IMR-90 (cell line): ENCODE results near the gene PTTG1IP2. TPM values are rescaled to one million over a fixed set of nuclear protein-coding genes. Genes with fewer than 3 reads are reported as not detected.

Source experiments
- ATAC-seq: fragments of 200-7000 bp; cut with Tn5 transposase; 2 replicates; pipeline ENCODE4 v1.9.1; 2020; ENCODE audit warnings: low read depth, mild to moderate bottlenecking, moderate library complexity
- BruUV-seq: library from RNA; stranded (reverse); fragments of 400-500 nt; replicated peaks from 2 replicates; lab custom pipeline; 2021; lab: Mats Ljungman, UMichigan
- CTCF ChIA-PET: fragments of 300-600 bp; formaldehyde crosslinking; extraction: SDS; loops from one replicate; lab custom pipeline; 2021; ENCODE audit warnings: antibody characterized with exemption; lab: Yijun Ruan, JAX
- POLR2A ChIA-PET: fragments of 300-600 bp; sonication (Branson Sonifier 250); formaldehyde crosslinking; loops from one replicate; lab custom pipeline; 2022; ENCODE audit warnings: antibody characterized with exemption; ENCODE audit not compliant: unreplicated experiment; lab: Charles Lee
- DNase-seq: peaks from one replicate; pipeline ENCODE4 v3.0.0; 2013
- H2AFZ ChIP-seq: replicated peaks from 2 replicates; pipeline ENCODE3; 2013; ENCODE audit warnings: low read length, mild to moderate bottlenecking; ENCODE audit not compliant: poor library complexity
- H2AK5ac ChIP-seq: 2 replicates; pipeline ENCODE4 v1.6.1; 2013; ENCODE audit warnings: low read depth, low read length, inconsistent platforms
- H2AK9ac ChIP-seq: replicated peaks from 2 replicates; pipeline ENCODE3; 2013; ENCODE audit warnings: mild to moderate bottlenecking, low read depth, low read length, moderate library complexity; ENCODE audit not compliant: poor library complexity
- H2BK120ac ChIP-seq: 2 replicates; pipeline ENCODE4 v1.6.1; 2013; ENCODE audit warnings: low read depth, low read length, inconsistent platforms
- H2BK15ac ChIP-seq: 3 replicates; pipeline ENCODE4 v1.6.1; 2013; ENCODE audit warnings: low read depth, low read length, inconsistent platforms
- H2BK20ac ChIP-seq: 2 replicates; pipeline ENCODE4 v1.6.1; 2013; ENCODE audit warnings: low read depth, mild to moderate bottlenecking, inconsistent platforms, low read length, moderate library complexity
- H2BK5ac ChIP-seq: 2 replicates; pipeline ENCODE4 v1.6.1; 2013; ENCODE audit warnings: mild to moderate bottlenecking, low read depth, low read length, inconsistent platforms; ENCODE audit not compliant: poor library complexity, severe bottlenecking
- H3K14ac ChIP-seq: replicated peaks from 2 replicates; pipeline ENCODE4 v1.6.1; 2013; ENCODE audit warnings: low read depth, low read length, inconsistent platforms
- H3K18ac ChIP-seq: 2 replicates; pipeline ENCODE4 v1.6.1; 2013; ENCODE audit warnings: low read depth, low read length, control low read depth
- H3K23ac ChIP-seq: 2 replicates; pipeline ENCODE4 v1.6.1; 2013; ENCODE audit warnings: low read depth, low read length, inconsistent platforms
- H3K27ac ChIP-seq: 2 replicates; pipeline ENCODE4 v1.5.1; 2013; ENCODE audit warnings: mild to moderate bottlenecking, control low read depth, low read length; ENCODE audit not compliant: insufficient read depth
- H3K27me3 ChIP-seq: 2 replicates; pipeline ENCODE4 v1.6.1; 2013; ENCODE audit warnings: low read length; ENCODE audit not compliant: control insufficient read depth, insufficient read depth
- H3K36me3 ChIP-seq: 2 replicates; pipeline ENCODE4 v1.6.1; 2013; ENCODE audit warnings: low read length, mixed read lengths; ENCODE audit not compliant: control insufficient read depth, insufficient read depth
- H3K4ac ChIP-seq: 2 replicates; pipeline ENCODE4 v1.6.1; 2013; ENCODE audit warnings: low read depth, low read length, inconsistent platforms
- H3K4me1 ChIP-seq: 2 replicates; pipeline ENCODE4 v1.6.1; 2013; ENCODE audit warnings: low read length, mixed read lengths; ENCODE audit not compliant: control insufficient read depth, insufficient read depth
- H3K4me2 ChIP-seq: 2 replicates; pipeline ENCODE4 v1.6.1; 2013; ENCODE audit warnings: low read depth, mild to moderate bottlenecking, control low read depth, low read length, moderate library complexity
- H3K4me3 ChIP-seq: 2 replicates; pipeline ENCODE4 v1.5.1; 2013; ENCODE audit warnings: low read depth, mild to moderate bottlenecking, control low read depth, low read length, moderate library complexity; ENCODE audit not compliant: insufficient read depth
- H3K56ac ChIP-seq: 2 replicates; pipeline ENCODE4 v1.6.1; 2013; ENCODE audit warnings: low read length, inconsistent platforms; ENCODE audit not compliant: insufficient read depth; ENCODE audit errors: extremely low read depth
- H3K79me1 ChIP-seq, 2 experiments: 2 replicates each; pipeline ENCODE4 v1.6.1; 2013; ENCODE audit warnings: low read length in 2 of 2, inconsistent platforms in 1 of 2, low read depth in 1 of 2
- H3K9ac ChIP-seq: 2 replicates; pipeline ENCODE4 v1.6.1; 2013; ENCODE audit warnings: low read depth, low read length, control low read depth
- H3K9me1 ChIP-seq: 2 replicates; pipeline ENCODE4 v1.6.1; 2013; ENCODE audit warnings: low read length, inconsistent platforms; ENCODE audit not compliant: insufficient read depth
- H3K9me3 ChIP-seq: 2 replicates; pipeline ENCODE4 v1.6.1; 2013; ENCODE audit warnings: low read length; ENCODE audit not compliant: control insufficient read depth, insufficient read depth
- H4K20me1 ChIP-seq: 2 replicates; pipeline ENCODE4 v1.6.1; 2013; ENCODE audit warnings: low read length, inconsistent platforms; ENCODE audit not compliant: insufficient read depth
- H4K5ac ChIP-seq: 2 replicates; pipeline ENCODE4 v1.6.1; 2013; ENCODE audit warnings: mild to moderate bottlenecking, low read depth, low read length, control low read depth
- H4K8ac ChIP-seq, 2 experiments: 2 replicates each; pipeline ENCODE4 v1.6.1; 2013; ENCODE audit warnings: low read depth in 2 of 2, low read length in 2 of 2, control low read depth in 1 of 2, inconsistent platforms in 1 of 2
- H4K91ac ChIP-seq: 2 replicates; pipeline ENCODE4 v1.6.1; 2013; ENCODE audit warnings: low read depth, low read length, inconsistent platforms; ENCODE audit not compliant: insufficient read depth
- BHLHE40 ChIP-seq: fragments of 150-350 bp; IDR thresholded peaks from 2 replicates; pipeline ENCODE4 v1.6.1; 2016; ENCODE audit warnings: mild to moderate bottlenecking, low read depth, low read length
- CEBPB ChIP-seq: IDR thresholded peaks from 2 replicates; pipeline ENCODE4 v1.6.1; 2012; ENCODE audit warnings: low read depth, low read length, improper control_type of control experiment
- CHD1 ChIP-seq: IDR thresholded peaks from 2 replicates; pipeline ENCODE4 v1.6.1; 2012; ENCODE audit warnings: low read depth, low read length, improper control_type of control experiment
- ELK1 ChIP-seq: fragments of 150-350 bp; IDR thresholded peaks from 2 replicates; pipeline ENCODE4 v1.6.1; 2016; ENCODE audit warnings: low read depth, mild to moderate bottlenecking, low read length, moderate library complexity, borderline replicate concordance
- MAFK ChIP-seq: IDR thresholded peaks from 2 replicates; pipeline ENCODE4 v1.6.1; 2012; ENCODE audit warnings: low read depth, low read length, improper control_type of control experiment
- MAZ ChIP-seq: IDR thresholded peaks from 2 replicates; pipeline ENCODE4 v1.6.1; 2012; ENCODE audit warnings: low read depth, mild to moderate bottlenecking, low read length, improper control_type of control experiment, moderate library complexity, borderline replicate concordance
- MXI1 ChIP-seq: IDR thresholded peaks from 2 replicates; pipeline ENCODE4 v1.6.1; 2012; ENCODE audit warnings: low read depth, mild to moderate bottlenecking, low read length, moderate library complexity, borderline replicate concordance
- POLR2A ChIP-seq: IDR thresholded peaks from 2 replicates; pipeline ENCODE4 v1.6.1; 2012; ENCODE audit warnings: mild to moderate bottlenecking, low read depth, low read length
- RCOR1 ChIP-seq: IDR thresholded peaks from 2 replicates; pipeline ENCODE4 v1.6.1; 2012; ENCODE audit warnings: mild to moderate bottlenecking, low read length, improper control_type of control experiment; ENCODE audit not compliant: insufficient replicate concordance
- RFX5 ChIP-seq: IDR thresholded peaks from 2 replicates; pipeline ENCODE4 v1.8.0; 2012; ENCODE audit warnings: low read depth, mild to moderate bottlenecking, low read length, moderate library complexity
- WGBS, 2 experiments: methylation state at CpG; one replicate each; pipeline versions ENCODE4 v1.1.5 to v1.1.7; 2013; ENCODE audit warnings: missing lambda C conversion rate in 2 of 2; ENCODE audit not compliant: insufficient read length in 1 of 2; ENCODE audit errors: extremely low coverage in 2 of 2; 5-methylcytosine and 5-hydroxymethylcytosine counted together
- dilution Hi-C: fragments of 300-500 bp; cut with HindIII; formaldehyde crosslinking; loops from one replicate; pipeline ENCODE4 v1.14.3; 2018; ENCODE audit warnings: low sequenced_read_pairs; ENCODE audit not compliant: unreplicated experiment
- in situ Hi-C: fragments of 300-500 bp; cut with MboI; formaldehyde crosslinking; loops from 3 replicates; pipeline ENCODE4 v1.14.3; 2019; ENCODE audit warnings: low sequenced_read_pairs, inconsistent platforms, mixed read lengths
- intact Hi-C: fragments of 100-400 bp; cut with micrococcal nuclease; formaldehyde crosslinking; loops from 2 replicates; pipeline ENCODE4 v1.10.0; 2022
- polyA plus RNA-seq, 3 experiments: library from polyadenylated mRNA; depleted of rRNA; stranded (reverse); fragments of >200 nt; gene quantifications; 2 replicates each; pipeline ENCODE4 v1.2.3, GENCODE V29; 2012; ENCODE audit warnings: low replicate concordance in 1 of 3
- total RNA-seq: library from RNA; depleted of rRNA; stranded (reverse); fragments of >200 nt; gene quantifications from 2 replicates; pipeline ENCODE4 v1.2.3, GENCODE V29; 2012
- TF ChIP-seq, protein P1 (sequence below): conservative IDR thresholded peaks from 2 replicates; pipeline ENCODE4 v1.5.1; 2012; ENCODE audit warnings: mild to moderate bottlenecking, low read depth, low read length, improper control_type of control experiment

The PTTG1IP2 gene
- total and polyA plus RNA-seq, 2 of the 4 experiments (the other 2 are of a cell fraction), result not detected

GRCh38 chr7:90474284-90475210 is 5.1 kb downstream of the PTTG1IP2 start:
- Histone ChIP-seq H2BK15ac (no peak overlapping the region), H4K5ac (no peak overlapping the region), H4K8ac (no peak overlapping the region), H2AFZ (no peak overlapping the region), H2AK5ac (no peak overlapping the region), H3K4me1 (peaks cover 2% of the 10 kb centered on the region; the same call in 1 of the 2 replicates), H3K9me3 (no peaks in the 10 kb centered on the region), H3K27ac (no peak overlapping the region), H3K18ac (no peak overlapping the region), H2BK20ac (no peak overlapping the region), H3K4me3 (no peak overlapping the region), H3K14ac (no peak overlapping the region), H3K23ac (no peak overlapping the region), H3K79me1 (no peaks in the 10 kb centered on the region), H3K36me3 (no peaks in the 10 kb centered on the region), H3K4ac (no peak overlapping the region), H2BK5ac (peak overlapping the region; percentile 38), H2AK9ac (no peak overlapping the region), H3K27me3 (no peaks in the 10 kb centered on the region), H3K56ac (no peak overlapping the region), H4K91ac (no peak overlapping the region), H2BK120ac (no peak overlapping the region), H3K9me1 (no peaks in the 10 kb centered on the region; the same call in 1 of the 2 replicates), H3K4me2 (no peak overlapping the region), H3K9ac (no peak overlapping the region), H4K20me1 (no peaks in the 10 kb centered on the region)
- ChIA-PET POLR2A (no interaction called here), CTCF (no interaction called here)
- ATAC-seq, result peak; percentile 73
- intact Hi-C loops, result no loop called here
- peak; percentile 73 for DNase-seq
- dilution Hi-C loops, result no loop called here
- BruUV-seq, result no TSS peak
- in situ Hi-C loops, result no loop called here
- no CpG with 5 or more reads among the region's 2 CpGs for WGBS, 2 experiments
- TF ChIP-seq MXI1, result no peak
- TF ChIP-seq RFX5, result no peak
- TF ChIP-seq POLR2A, result no peak
- no peak for TF ChIP-seq MAZ
- no peak for TF ChIP-seq BHLHE40
- TF ChIP-seq MAFK, result no peak
- TF ChIP-seq, protein P1, sequence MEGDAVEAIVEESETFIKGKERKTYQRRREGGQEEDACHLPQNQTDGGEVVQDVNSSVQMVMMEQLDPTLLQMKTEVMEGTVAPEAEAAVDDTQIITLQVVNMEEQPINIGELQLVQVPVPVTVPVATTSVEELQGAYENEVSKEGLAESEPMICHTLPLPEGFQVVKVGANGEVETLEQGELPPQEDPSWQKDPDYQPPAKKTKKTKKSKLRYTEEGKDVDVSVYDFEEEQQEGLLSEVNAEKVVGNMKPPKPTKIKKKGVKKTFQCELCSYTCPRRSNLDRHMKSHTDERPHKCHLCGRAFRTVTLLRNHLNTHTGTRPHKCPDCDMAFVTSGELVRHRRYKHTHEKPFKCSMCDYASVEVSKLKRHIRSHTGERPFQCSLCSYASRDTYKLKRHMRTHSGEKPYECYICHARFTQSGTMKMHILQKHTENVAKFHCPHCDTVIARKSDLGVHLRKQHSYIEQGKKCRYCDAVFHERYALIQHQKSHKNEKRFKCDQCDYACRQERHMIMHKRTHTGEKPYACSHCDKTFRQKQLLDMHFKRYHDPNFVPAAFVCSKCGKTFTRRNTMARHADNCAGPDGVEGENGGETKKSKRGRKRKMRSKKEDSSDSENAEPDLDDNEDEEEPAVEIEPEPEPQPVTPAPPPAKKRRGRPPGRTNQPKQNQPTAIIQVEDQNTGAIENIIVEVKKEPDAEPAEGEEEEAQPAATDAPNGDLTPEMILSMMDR, result no peak
- TF ChIP-seq CHD1, result no peak
- TF ChIP-seq CEBPB, result no peak
- TF ChIP-seq RCOR1, result no peak
- no peak for TF ChIP-seq ELK1
